SU-DHL-6 (cell line): ENCODE results near the gene PTCH2.

ENCODE experiments used
- H2AFZ ChIP-seq: fragments of 200-600 bp; sonication (generic); 2 replicates; pipeline ENCODE4 v1.6.1; 2014; ENCODE audit warnings: low read depth, mild to moderate bottlenecking, moderate library complexity, mixed read lengths, antibody characterized with exemption, low read length; ENCODE audit not compliant: severe bottlenecking
- H3F3A ChIP-seq: fragments of 200-600 bp; shearing (Covaris generic); 2 replicates; pipeline ENCODE4 v1.6.0; 2016; ENCODE audit warnings: antibody characterized with exemption, mild to moderate bottlenecking; ENCODE audit not compliant: insufficient read depth
- H3K27ac ChIP-seq: fragments of 200-600 bp; sonication (generic); 2 replicates; pipeline ENCODE4 v1.5.1; 2016; ENCODE audit warnings: low read depth, mild to moderate bottlenecking, low read length, moderate library complexity, mixed read lengths
- H3K27me3 ChIP-seq: fragments of 200-600 bp; sonication (generic), shearing (Covaris generic); 2 replicates; pipeline ENCODE4 v1.6.0; 2014; ENCODE audit warnings: mild to moderate bottlenecking, low read length
- H3K36me3 ChIP-seq: fragments of 200-600 bp; sonication (generic); 2 replicates; pipeline ENCODE4 v1.6.1; 2014; ENCODE audit warnings: mild to moderate bottlenecking, low read length, mixed read lengths
- H3K4me2 ChIP-seq: fragments of 300-600, 200-600 bp; shearing (Covaris generic), sonication (generic); 2 replicates; pipeline ENCODE4 v1.6.0; 2014; ENCODE audit warnings: low read length, low read depth, mild to moderate bottlenecking; ENCODE audit not compliant: poor library complexity, severe bottlenecking
- H3K4me3 ChIP-seq: fragments of 200-600 bp; sonication (generic); 2 replicates; pipeline ENCODE4 v1.5.1; 2014; ENCODE audit warnings: antibody characterized with exemption, low read length, mild to moderate bottlenecking, mixed read lengths; ENCODE audit not compliant: insufficient read depth, poor library complexity, severe bottlenecking
- H3K79me2 ChIP-seq: fragments of 200-600 bp; sonication (generic); 2 replicates; pipeline ENCODE4 v1.6.1; 2014; ENCODE audit warnings: mild to moderate bottlenecking, low read length, moderate library complexity; ENCODE audit not compliant: insufficient read depth
- H3K9ac ChIP-seq: fragments of 200-600 bp; sonication (generic); 2 replicates; pipeline ENCODE4 v1.7.0; 2014; ENCODE audit warnings: mild to moderate bottlenecking, low read length
- H3K9me2 ChIP-seq: fragments of 200-600 bp; sonication (generic); replicated peaks from 2 replicates; pipeline ENCODE4 v1.6.1; 2014; ENCODE audit warnings: low read length; ENCODE audit not compliant: insufficient read depth
- H3K9me3 ChIP-seq: fragments of 200-600 bp; sonication (generic); 2 replicates; pipeline ENCODE4 v1.6.1; 2014; ENCODE audit warnings: low read length, mixed read lengths; ENCODE audit not compliant: insufficient read depth
- H4K20me1 ChIP-seq: fragments of 200-600 bp; sonication (generic); 2 replicates; pipeline ENCODE4 v1.6.1; 2014; ENCODE audit warnings: low read depth, mild to moderate bottlenecking, antibody characterized with exemption, low read length, moderate library complexity, mixed read lengths
- EZH2phosphoT487 ChIP-seq: fragments of 200-600 bp; sonication (generic), shearing (Covaris generic); conservative IDR thresholded peaks from 2 replicates; pipeline ENCODE4 v1.6.1; 2018; ENCODE audit warnings: mild to moderate bottlenecking, antibody characterized with exemption, low read length, moderate library complexity, mixed read lengths
- TF ChIP-seq, protein P1 (sequence below): fragments of 200-600 bp; sonication (generic); IDR thresholded peaks from one replicate; pipeline ENCODE4 v1.5.1; 2017; ENCODE audit warnings: antibody characterized with exemption, mild to moderate bottlenecking, low read length, moderate library complexity; ENCODE audit not compliant: insufficient read depth, poor library complexity, severe bottlenecking

Gene PTCH2

DNA sequence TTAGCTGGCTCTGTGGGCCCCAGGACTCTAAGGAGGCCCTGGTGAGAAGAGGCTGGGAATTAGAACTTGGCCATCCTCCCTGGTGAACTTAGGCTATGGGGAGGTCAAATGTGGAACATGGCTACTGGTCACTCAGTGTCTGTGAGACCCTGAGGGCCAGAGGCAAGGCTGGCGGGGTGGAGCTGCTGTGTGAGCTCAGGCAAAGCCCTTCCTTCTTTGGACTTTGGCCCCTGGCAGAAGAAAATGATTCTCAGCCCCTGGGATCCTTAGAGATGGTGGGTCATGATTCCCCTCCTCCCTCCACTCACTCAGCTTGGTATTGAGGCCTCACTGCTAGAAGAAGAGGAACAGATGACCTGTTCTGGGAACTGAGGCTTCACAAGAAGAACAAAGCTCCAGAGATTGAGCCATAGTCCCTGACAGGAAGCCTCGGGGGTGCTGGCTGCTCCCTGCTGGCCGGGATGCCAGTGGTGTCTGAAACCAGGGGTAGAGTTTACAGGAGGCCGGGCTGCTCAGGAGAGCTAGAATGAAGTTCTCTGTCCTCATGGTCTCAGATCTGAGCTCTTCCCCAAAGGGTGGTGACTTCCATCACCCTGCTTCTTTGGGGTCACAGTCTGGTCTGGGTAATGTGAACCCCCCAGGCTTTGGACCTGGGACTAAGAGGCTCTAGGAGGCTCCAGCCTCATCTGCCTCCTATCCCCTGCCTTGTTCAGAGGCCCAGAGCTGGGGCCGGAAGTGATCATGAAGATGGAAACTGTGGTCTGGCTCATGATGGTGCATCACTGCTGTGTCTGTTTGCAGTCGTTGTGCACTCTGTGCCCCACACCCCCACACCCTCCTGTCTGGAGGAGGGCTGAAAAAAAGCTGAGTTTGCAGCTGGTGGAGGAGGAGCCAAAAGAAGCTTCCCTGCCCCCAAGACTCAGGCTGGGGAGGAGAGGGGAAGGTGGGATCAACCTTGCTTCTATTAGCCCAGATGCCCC is 33.8 kb downstream of the PTCH2 start:
- Histone ChIP-seq H3K36me3 (no peaks in the 10 kb centered on the region), H4K20me1 (no peaks in the 10 kb centered on the region), H3K4me3 (no peak overlapping the region), H2AFZ (peak overlapping the region; percentile 8), H3K27ac (peak overlapping the region; percentile 78), H3K27me3 (no peaks in the 10 kb centered on the region), H3K79me2 (no peaks in the 10 kb centered on the region), H3F3A (peaks cover 14% of the 10 kb centered on the region), H3K4me2 (peak overlapping the region; percentile 36), H3K9me3 (no peaks in the 10 kb centered on the region), H3K9me2 (no peaks in the 10 kb centered on the region), H3K9ac (peak overlapping the region; percentile 45)
- no peak for TF ChIP-seq EZH2phosphoT487
- TF ChIP-seq, protein P1, sequence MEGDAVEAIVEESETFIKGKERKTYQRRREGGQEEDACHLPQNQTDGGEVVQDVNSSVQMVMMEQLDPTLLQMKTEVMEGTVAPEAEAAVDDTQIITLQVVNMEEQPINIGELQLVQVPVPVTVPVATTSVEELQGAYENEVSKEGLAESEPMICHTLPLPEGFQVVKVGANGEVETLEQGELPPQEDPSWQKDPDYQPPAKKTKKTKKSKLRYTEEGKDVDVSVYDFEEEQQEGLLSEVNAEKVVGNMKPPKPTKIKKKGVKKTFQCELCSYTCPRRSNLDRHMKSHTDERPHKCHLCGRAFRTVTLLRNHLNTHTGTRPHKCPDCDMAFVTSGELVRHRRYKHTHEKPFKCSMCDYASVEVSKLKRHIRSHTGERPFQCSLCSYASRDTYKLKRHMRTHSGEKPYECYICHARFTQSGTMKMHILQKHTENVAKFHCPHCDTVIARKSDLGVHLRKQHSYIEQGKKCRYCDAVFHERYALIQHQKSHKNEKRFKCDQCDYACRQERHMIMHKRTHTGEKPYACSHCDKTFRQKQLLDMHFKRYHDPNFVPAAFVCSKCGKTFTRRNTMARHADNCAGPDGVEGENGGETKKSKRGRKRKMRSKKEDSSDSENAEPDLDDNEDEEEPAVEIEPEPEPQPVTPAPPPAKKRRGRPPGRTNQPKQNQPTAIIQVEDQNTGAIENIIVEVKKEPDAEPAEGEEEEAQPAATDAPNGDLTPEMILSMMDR, result no peak

GRCh38 chr1:44808063-44808937 is 34.8 kb downstream of the PTCH2 start, which contains the start of gene BTBD19:
Gene BTBD19 (plus strand): TSS chr1:44808523. CDS start chr1:44808821, 298 bp downstream.
- peaks cover 14% of the 10 kb centered on the region for H3F3A ChIP-seq
- H3K9me2 ChIP-seq, result no peaks in the 10 kb centered on the region
- H3K27ac ChIP-seq, result peak within 1 kb of the TSS; percentile 78
- H3K4me3 ChIP-seq, result no peak within 1 kb of the TSS
- H4K20me1 ChIP-seq, result no peaks in the 10 kb centered on the region
- H3K4me2 ChIP-seq, result peak within 1 kb of the TSS; percentile 36
- H3K9me3 ChIP-seq, result no peaks in the 10 kb centered on the region
- no peak for TF ChIP-seq EZH2phosphoT487
- TF ChIP-seq, protein P1, result no peak
- H3K9ac ChIP-seq, result peak within 1 kb of the TSS; percentile 45
- H3K79me2 ChIP-seq, result no peaks in the 10 kb centered on the region
- H3K36me3 ChIP-seq, result no peaks in the 10 kb centered on the region
- no peaks in the 10 kb centered on the region for H3K27me3 ChIP-seq
- H2AFZ ChIP-seq, result peak within 1 kb of the TSS; percentile 8

GRCh38 chr1:44807364-44808062 is 35.5 kb downstream of the PTCH2 start:
- H3K79me2 ChIP-seq, result no peaks in the 10 kb centered on the region
- peak overlapping the region; percentile 9 for H3K9ac ChIP-seq
- H3K27ac ChIP-seq, result peak overlapping the region; percentile 34
- H2AFZ ChIP-seq, result peak overlapping the region; percentile 6
- no peak for TF ChIP-seq EZH2phosphoT487
- TF ChIP-seq, protein P1, result no peak
- H3K36me3 ChIP-seq, result no peaks in the 10 kb centered on the region
- no peak overlapping the region for H3K4me3 ChIP-seq
- H3K4me2 ChIP-seq, result peak overlapping the region; percentile 11
- no peaks in the 10 kb centered on the region for H3K9me2 ChIP-seq
- H3F3A ChIP-seq, result peaks cover 14% of the 10 kb centered on the region
- no peaks in the 10 kb centered on the region for H4K20me1 ChIP-seq
- no peaks in the 10 kb centered on the region for H3K9me3 ChIP-seq
- H3K27me3 ChIP-seq, result no peaks in the 10 kb centered on the region
